Neural crest cell (in vitro differentiated cells): Measurements from ENCODE around the gene PCSK4. TPM values are rescaled to one million over a fixed set of nuclear protein-coding genes. Genes with fewer than 3 reads are reported as not detected.

Experiments used
- DNase-seq: peaks from one replicate; pipeline ENCODE4 v3.0.0; 2021; ENCODE audit warnings: low read depth, mixed read lengths, low spot score
- H3K27ac Mint-ChIP-seq: one replicate; pipeline ENCODE4 v1.8.0; 2021; ENCODE audit warnings: mild to moderate bottlenecking, mixed read lengths; ENCODE audit not compliant: unreplicated experiment
- H3K27me3 Mint-ChIP-seq: 2 replicates; pipeline ENCODE4 v1.8.0; 2021; ENCODE audit warnings: low read depth, mild to moderate bottlenecking, mixed read lengths
- H3K36me3 Mint-ChIP-seq: 2 replicates; pipeline ENCODE4 v1.8.0; 2021; ENCODE audit warnings: low read depth, mild to moderate bottlenecking, mixed read lengths
- H3K4me1 Mint-ChIP-seq: 2 replicates; pipeline ENCODE4 v1.8.0; 2021; ENCODE audit warnings: mixed read lengths
- H3K4me3 Mint-ChIP-seq: one replicate; pipeline ENCODE4 v1.8.0; 2021; ENCODE audit warnings: mild to moderate bottlenecking, mixed read lengths
- H3K9me3 Mint-ChIP-seq: 2 replicates; pipeline ENCODE4 v1.8.0; 2021; ENCODE audit warnings: mixed read lengths
- CTCF ChIP-seq: fragments of 200-600 bp; sonication (generic); conservative IDR thresholded peaks from 2 replicates; pipeline ENCODE4 v1.5.0; 2021; ENCODE audit warnings: antibody characterized with exemption, mild to moderate bottlenecking
- total RNA-seq: library from RNA; stranded (reverse); gene quantifications from 2 replicates; pipeline ENCODE4 v1.2.1, GENCODE V29; 2021

The PCSK4 gene
- total RNA-seq, 1 donor from 2014 or later: 11.7 TPM

GRCh38 chr19:1472231-1473084 is 17.7 kb downstream of the PCSK4 start:
- Mint-ChIP-seq H3K27ac (no peak overlapping the region), H3K4me3 (peak overlapping the region; percentile 79), H3K27me3 (peaks cover 46% of the 10 kb centered on the region), H3K36me3 (no peaks in the 10 kb centered on the region), H3K9me3 (no peaks in the 10 kb centered on the region), H3K4me1 (peaks cover 8% of the 10 kb centered on the region)
- no peak for DNase-seq
- no peak for TF ChIP-seq CTCF

- DNase-seq: no peak
- Mint-ChIP-seq H3K4me3 (peak overlapping the region; percentile 75), H3K27ac (no peak overlapping the region), H3K36me3 (no peaks in the 10 kb centered on the region), H3K4me1 (peaks cover 6% of the 10 kb centered on the region), H3K27me3 (peaks cover 49% of the 10 kb centered on the region), H3K9me3 (no peaks in the 10 kb centered on the region)
- peak; percentile 28 for TF ChIP-seq CTCF
These were observed 18.5 kb downstream of the PCSK4 start for GRCh38 chr19:1471515-1472160.

- no peak for DNase-seq
- peaks cover 51% of the 10 kb centered on the region for H3K27me3 Mint-ChIP-seq
- no peaks in the 10 kb centered on the region for H3K36me3 Mint-ChIP-seq
- TF ChIP-seq CTCF: no peak
- H3K9me3 Mint-ChIP-seq: no peaks in the 10 kb centered on the region
- peaks cover 6% of the 10 kb centered on the region for H3K4me1 Mint-ChIP-seq
- no peak overlapping the region for H3K27ac Mint-ChIP-seq
- H3K4me3 Mint-ChIP-seq: peak overlapping the region; percentile 75
These were observed 19.1 kb downstream of the PCSK4 start for GRCh38 chr19:1471010-1471514.

GRCh38 chr19:1470305-1471009 is 19.7 kb downstream of the PCSK4 start:
- Mint-ChIP-seq H3K4me3 (peak overlapping the region; percentile 75), H3K4me1 (peaks cover 6% of the 10 kb centered on the region), H3K36me3 (no peaks in the 10 kb centered on the region), H3K9me3 (no peaks in the 10 kb centered on the region), H3K27ac (no peak overlapping the region), H3K27me3 (peaks cover 54% of the 10 kb centered on the region)
- DNase-seq: no peak
- TF ChIP-seq CTCF: no peak

- peak overlapping the region; percentile 57 for H3K4me3 Mint-ChIP-seq
- no peak for DNase-seq
- H3K36me3 Mint-ChIP-seq: no peaks in the 10 kb centered on the region
- no peak for TF ChIP-seq CTCF
- no peaks in the 10 kb centered on the region for H3K9me3 Mint-ChIP-seq
- H3K27me3 Mint-ChIP-seq: peaks cover 55% of the 10 kb centered on the region
- H3K4me1 Mint-ChIP-seq: peaks cover 6% of the 10 kb centered on the region
- no peak overlapping the region for H3K27ac Mint-ChIP-seq
These were observed 20.2 kb downstream of the PCSK4 start for GRCh38 chr19:1470055-1470304.
